HG02981 (cell line): ENCODE results near the gene TF.

Source experiments
- ATAC-seq: cut with Tn5 transposase; IDR thresholded peaks from one replicate; pipeline ENCODE4 v1.9.1; 2021; ENCODE audit warnings: mild to moderate bottlenecking, moderate library complexity; ENCODE audit not compliant: unreplicated experiment

The TF gene

GRCh38 chr3:133804896-133805295, 58.7 kb downstream of the TF start:
- no peak for ATAC-seq

- no peak for ATAC-seq
Measured at GRCh38 chr3:133805384-133805701, 59.1 kb downstream of the TF start.

GRCh38 chr3:133805702-133806475, 59.7 kb downstream of the TF start, which contains the start of gene SRPRB:
Gene SRPRB (plus strand): TSS chr3:133805815. CDS start chr3:133805849, 34 bp downstream.
- peak; percentile 97 for ATAC-seq

- ATAC-seq = no peak
Measured at GRCh38 chr3:133812872-133813271, 66.7 kb downstream of the TF start.

GRCh38 chr3:133815386-133815785, 69.2 kb downstream of the TF start:
- ATAC-seq = no peak

GRCh38 chr3:133820129-133820528, 73.9 kb downstream of the TF start:
- ATAC-seq = no peak

GRCh38 chr3:133820889-133821675, 74.9 kb downstream of the TF start:
- ATAC-seq = no peak

- ATAC-seq = no peak
Measured at GRCh38 chr3:133821767-133822638, 75.8 kb downstream of the TF start.

- ATAC-seq = no peak
Measured at GRCh38 chr3:133824961-133825485, 78.8 kb downstream of the TF start.

- ATAC-seq = no peak
Measured at GRCh38 chr3:133825969-133826727, 80.0 kb downstream of the TF start.

GRCh38 chr3:133827136-133827535, 80.9 kb downstream of the TF start:
- ATAC-seq = no peak

GRCh38 chr3:133827684-133828083, 81.5 kb downstream of the TF start:
- no peak for ATAC-seq

GRCh38 chr3:133828576-133829309, 82.5 kb downstream of the TF start:
- ATAC-seq = no peak

GRCh38 chr3:133829310-133829707, 83.1 kb downstream of the TF start:
- ATAC-seq = no peak

GRCh38 chr3:133830071-133830470, 83.9 kb downstream of the TF start:
- ATAC-seq = no peak

- no peak for ATAC-seq
Measured at GRCh38 chr3:133831966-133832801, 86.0 kb downstream of the TF start.

- ATAC-seq = no peak
Measured at GRCh38 chr3:133832802-133833144, 86.6 kb downstream of the TF start.

- no peak for ATAC-seq
Measured at GRCh38 chr3:133833267-133833666, 87.1 kb downstream of the TF start.
